Colonic mucosa (tissue), 4 donors: ENCODE data around the gene HSCB. TPM values are rescaled to one million over a fixed set of nuclear protein-coding genes. Genes with fewer than 3 reads are reported as not detected.
A peak's percentile ranks its signal among the peaks of the same experiment; 100 is the strongest.
"Not testable (repeated sequence)": the region's sequence is repeated elsewhere in the genome, so short reads cannot be mapped to it uniquely, and the experiment has no call there.

Experiments used
- DNase-seq: peaks from one replicate; pipeline ENCODE4 v3.0.0-alpha.2; 2020
- H3K27ac ChIP-seq: fragments of 200-600 bp; one replicate; pipeline ENCODE4 v1.8.0; 2021
- H3K27me3 ChIP-seq: fragments of 200-600 bp; one replicate; pipeline ENCODE4 v1.8.0; 2021
- H3K36me3 ChIP-seq: fragments of 200-600 bp; one replicate; pipeline ENCODE4 v1.8.0; 2021
- H3K4me1 ChIP-seq: fragments of 200-600 bp; one replicate; pipeline ENCODE4 v1.8.0; 2021; ENCODE audit warnings: mild to moderate bottlenecking
- H3K4me3 ChIP-seq: fragments of 200-600 bp; one replicate; pipeline ENCODE4 v1.8.0; 2021
- H3K9ac ChIP-seq, 2 donors: one replicate each; pipeline ENCODE4 v1.7.0; 2013; ENCODE audit warnings: control low read depth in 2 of 2, low read depth in 2 of 2, low read length in 2 of 2
- H3K9me3 ChIP-seq: fragments of 200-600 bp; one replicate; pipeline ENCODE4 v1.8.0; 2021
- CTCF ChIP-seq: fragments of 200-600 bp; IDR thresholded peaks from one replicate; pipeline ENCODE4 v1.8.0; 2022; ENCODE audit warnings: antibody characterized with exemption, mild to moderate bottlenecking
- intact Hi-C: fragments of 100-400 bp; cut with DNase I; formaldehyde crosslinking; loops from one replicate; pipeline ENCODE4 v1.14.1; 2022
- total RNA-seq, 2 donors: library from RNA; stranded (reverse); fragmentation: NEBNext Ultra II Directional in 1 of 2; extraction: Animal tissue kit (Norgen Biotek cat#: 25700) in 1 of 2; gene quantifications; one replicate each; pipeline ENCODE4 v1.2.1, GENCODE V29; 2021
- donor health status: healthy.
- donor health status: DM: no; HTN: no; CAD: no.
- donor health status: DM: no; HTN: no; CAD: no.

HSCB gene
- total RNA-seq, 2 donors from 2014 or later, result 11.7 to 15.6 TPM

GRCh38 chr22:28730179-28730578, 11.7 kb upstream of the HSCB start:
- intact Hi-C loops, result no loop called here
- DNase-seq, result no peak
- no peaks in the 10 kb centered on the region for H3K4me1 ChIP-seq
- no peak overlapping the region for H3K4me3 ChIP-seq
- no peak overlapping the region for H3K9ac ChIP-seq
- H3K36me3 ChIP-seq, result no peaks in the 10 kb centered on the region
- no peaks in the 10 kb centered on the region for H3K9me3 ChIP-seq
- no peaks in the 10 kb centered on the region for H3K27me3 ChIP-seq
- no peak for TF ChIP-seq CTCF
- no peak overlapping the region for H3K27ac ChIP-seq

GRCh38 chr22:28734393-28734792, 7.4 kb upstream of the HSCB start:
- no peaks in the 10 kb centered on the region for H3K36me3 ChIP-seq
- TF ChIP-seq CTCF, result no peak
- no peaks in the 10 kb centered on the region for H3K9me3 ChIP-seq
- DNase-seq, result no peak
- no peaks in the 10 kb centered on the region for H3K27me3 ChIP-seq
- intact Hi-C loops, result no loop called here
- H3K4me1 ChIP-seq, result no peaks in the 10 kb centered on the region
- H3K9ac ChIP-seq, result no peak overlapping the region
- H3K4me3 ChIP-seq, result no peak overlapping the region
- no peak overlapping the region for H3K27ac ChIP-seq

- no peak overlapping the region for H3K27ac ChIP-seq
- DNase-seq, result no peak
- no peaks in the 10 kb centered on the region for H3K4me1 ChIP-seq
- H3K4me3 ChIP-seq, result no peak overlapping the region
- H3K27me3 ChIP-seq, result no peaks in the 10 kb centered on the region
- TF ChIP-seq CTCF, result no peak
- intact Hi-C loops, result no loop called here
- H3K9me3 ChIP-seq, result no peaks in the 10 kb centered on the region
- no peak overlapping the region for H3K9ac ChIP-seq
- H3K36me3 ChIP-seq, result no peaks in the 10 kb centered on the region
Observed at GRCh38 chr22:28736301-28737155, 5.3 kb upstream of the HSCB start.

GRCh38 chr22:28737701-28738100, 4.1 kb upstream of the HSCB start:
- Histone ChIP-seq H3K27me3 (no peaks in the 10 kb centered on the region), H3K9ac (no peak overlapping the region), H3K27ac (no peak overlapping the region), H3K4me3 (no peak overlapping the region), H3K4me1 (no peaks in the 10 kb centered on the region), H3K9me3 (no peaks in the 10 kb centered on the region), H3K36me3 (no peaks in the 10 kb centered on the region)
- DNase-seq, result no peak
- TF ChIP-seq CTCF, result no peak
- intact Hi-C loops, result no loop called here

- H3K9me3 ChIP-seq, H3K4me1 ChIP-seq, DNase-seq, intact Hi-C loops, H3K27ac ChIP-seq, H3K4me3 ChIP-seq, H3K36me3 ChIP-seq, H3K9ac ChIP-seq, H3K27me3 ChIP-seq: not testable (repeated sequence)
Observed at GRCh38 chr22:28738876-28739275, 3.0 kb upstream of the HSCB start.

- no peaks in the 10 kb centered on the region for H3K4me1 ChIP-seq
- H3K27ac ChIP-seq, result peak overlapping the region; percentile 99
- peak overlapping the region; percentile 97 for H3K4me3 ChIP-seq
- H3K36me3 ChIP-seq, result no peaks in the 10 kb centered on the region
- intact Hi-C loops, result no loop called here
- no peaks in the 10 kb centered on the region for H3K27me3 ChIP-seq
- no peaks in the 10 kb centered on the region for H3K9me3 ChIP-seq
- peak overlapping the region; percentile 56 to 93 for H3K9ac ChIP-seq
- DNase-seq, result no peak
- TF ChIP-seq CTCF, result no peak
Observed at GRCh38 chr22:28741200-28741784, 547 bp upstream of the HSCB start.
